GM21619 (cell line): ENCODE results near the gene PPP6R3.

ENCODE experiments used
- ATAC-seq: cut with Tn5 transposase; IDR thresholded peaks from one replicate; pipeline ENCODE4 v1.9.1; 2021; ENCODE audit not compliant: unreplicated experiment

The PPP6R3 gene

DNA sequence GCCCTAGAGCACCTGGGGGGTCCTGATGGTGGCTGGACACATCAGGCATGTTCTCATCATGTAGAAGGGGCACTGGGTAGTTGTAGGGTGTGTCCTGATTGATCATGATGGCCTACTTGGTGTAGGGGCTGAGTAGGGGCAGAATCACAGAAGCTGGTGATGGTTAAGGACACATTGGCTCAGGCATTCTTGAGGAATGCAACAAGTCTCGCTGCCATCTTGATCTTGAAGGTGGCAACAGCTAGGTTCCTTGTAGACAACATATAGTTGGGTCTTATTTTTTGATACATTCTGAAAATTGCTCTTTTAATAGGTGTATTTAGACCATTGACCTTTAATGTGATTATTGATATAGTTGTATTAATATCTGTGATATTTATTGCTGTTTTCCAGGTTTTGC, 28.1 kb downstream of the PPP6R3 start:
- ATAC-seq: no peak

DNA sequence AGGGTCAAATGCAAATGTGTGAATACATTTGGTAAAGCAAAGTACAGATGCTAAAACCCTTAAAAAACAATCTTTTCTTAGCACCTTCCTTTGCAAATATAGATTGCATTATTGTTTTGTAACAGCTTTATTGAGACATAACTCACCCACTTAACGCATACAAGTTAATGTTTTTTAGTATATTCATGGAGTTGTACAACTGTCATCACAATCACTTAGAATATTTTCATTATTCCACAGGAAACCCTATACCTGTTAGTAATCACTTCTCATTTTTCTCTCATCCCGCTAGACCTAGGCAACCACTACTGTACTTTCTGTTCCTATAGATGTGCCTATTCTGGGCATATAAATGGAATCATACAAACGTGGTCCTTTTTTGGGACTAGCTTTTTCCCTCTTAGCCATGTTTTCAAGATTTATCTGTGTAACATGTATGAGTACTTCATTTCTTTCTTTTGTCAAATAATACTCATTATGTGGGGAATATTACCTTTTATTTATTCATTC, 34.7 kb downstream of the PPP6R3 start:
- no peak for ATAC-seq

DNA sequence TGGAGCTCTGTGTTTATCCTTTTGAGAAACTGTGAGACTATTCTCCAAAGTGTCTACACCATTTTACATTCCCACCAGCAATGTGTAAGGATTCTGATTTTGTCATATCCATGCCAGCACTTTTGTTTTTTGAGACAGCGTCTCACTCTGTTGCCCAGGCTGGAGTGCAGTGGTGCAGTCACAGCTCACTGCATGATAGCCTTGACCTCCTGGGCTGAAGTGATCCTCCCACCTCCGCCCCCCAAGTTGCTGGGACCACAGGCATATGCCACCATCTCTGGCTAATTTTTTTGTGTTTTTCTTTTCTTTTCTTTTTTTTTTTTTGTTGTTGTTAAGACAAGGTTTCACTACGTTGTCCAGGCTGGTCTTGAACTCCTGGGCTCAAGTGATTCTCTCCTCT, 35.3 kb downstream of the PPP6R3 start:
- no peak for ATAC-seq

DNA sequence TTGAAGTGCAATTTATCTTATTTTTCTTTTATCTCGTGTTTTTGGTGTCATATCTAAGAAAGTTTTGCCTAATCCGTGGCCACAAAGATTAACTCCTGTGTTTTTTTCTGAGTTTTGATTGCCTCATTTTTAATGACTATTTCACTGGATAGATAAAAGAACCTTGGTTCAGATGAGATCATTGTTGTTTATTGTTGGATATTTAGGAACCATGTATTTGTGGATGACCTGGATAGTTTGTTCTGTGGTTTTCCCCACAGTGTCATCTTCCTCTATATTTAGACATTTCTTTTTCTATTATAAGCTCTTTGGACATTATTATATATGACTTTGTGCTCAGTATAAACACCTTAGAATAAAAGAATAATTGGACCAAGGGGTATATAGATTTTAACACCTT, 37.2 kb downstream of the PPP6R3 start:
- ATAC-seq: no peak

DNA sequence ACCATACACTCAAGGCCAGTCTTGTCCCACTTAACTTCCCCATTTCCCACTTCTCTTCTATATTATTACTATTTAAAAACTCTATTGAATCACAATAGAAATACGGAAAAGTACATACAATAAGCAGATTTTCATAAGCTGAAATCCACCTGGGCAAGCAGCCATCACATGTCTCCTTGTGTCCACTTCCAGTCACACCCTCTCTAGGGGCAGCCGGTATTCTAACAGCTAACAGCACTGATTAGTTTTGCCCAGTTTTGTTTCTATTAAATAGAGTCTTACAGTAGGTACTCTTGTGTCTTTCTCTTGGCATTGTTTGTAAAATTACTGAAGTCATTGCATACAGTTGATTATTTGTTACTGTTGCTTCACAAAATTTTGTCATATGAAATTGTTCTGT, 37.8 kb downstream of the PPP6R3 start:
- no peak for ATAC-seq

DNA sequence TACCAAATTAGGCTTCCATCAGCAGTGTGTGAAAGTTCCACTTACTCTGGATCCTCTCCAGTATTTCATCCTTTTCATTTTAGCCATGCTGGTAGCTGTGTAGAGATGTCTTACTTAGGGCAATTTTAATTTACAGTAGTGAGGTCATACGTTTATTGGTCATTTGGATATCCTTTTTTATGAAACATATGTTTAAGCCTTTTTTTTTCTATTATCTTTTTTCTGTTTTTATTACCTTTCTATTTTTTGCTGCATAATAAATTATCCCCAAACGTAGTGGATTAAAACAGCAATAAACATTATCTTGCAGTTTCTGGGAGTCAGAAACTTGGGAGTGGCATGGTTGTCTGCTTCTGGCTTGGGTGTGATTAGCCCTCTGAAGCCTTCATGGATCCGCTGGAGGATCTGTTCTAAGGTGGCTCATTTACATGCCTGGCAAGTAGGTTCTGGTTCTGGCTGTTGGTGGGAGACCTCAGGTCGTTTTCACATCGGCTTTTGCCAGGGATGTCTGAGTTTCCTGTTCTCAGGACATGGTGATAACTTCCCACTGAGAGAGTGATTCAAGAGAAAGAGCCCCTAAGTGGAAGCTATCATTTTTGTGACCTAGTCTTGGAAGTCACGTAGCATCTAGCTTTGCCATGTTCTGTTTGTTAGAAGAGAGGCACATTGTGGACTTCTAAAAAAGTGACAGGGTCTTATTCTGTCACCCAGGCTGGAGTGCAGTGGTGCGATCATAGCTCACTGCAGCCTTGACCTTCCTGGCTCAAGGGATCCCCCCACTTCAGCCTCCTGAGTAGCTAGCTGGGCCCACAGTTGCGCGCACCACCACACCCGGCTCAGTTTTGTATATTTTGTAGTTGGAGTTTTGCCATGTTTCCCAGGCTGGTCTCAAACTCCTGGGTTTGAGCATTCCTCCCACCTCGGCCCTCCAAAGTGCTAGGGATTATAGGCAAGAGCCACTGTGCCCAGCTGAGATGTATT, 38.6 kb downstream of the PPP6R3 start:
- no peak for ATAC-seq

- ATAC-seq: no peak
Measured at GRCh38 chr11:68500206-68500605, 39.7 kb downstream of the PPP6R3 start.

- no peak for ATAC-seq
Measured at GRCh38 chr11:68501813-68502212, 41.3 kb downstream of the PPP6R3 start.

GRCh38 chr11:68503251-68503687, 42.7 kb downstream of the PPP6R3 start:
- no peak for ATAC-seq

DNA sequence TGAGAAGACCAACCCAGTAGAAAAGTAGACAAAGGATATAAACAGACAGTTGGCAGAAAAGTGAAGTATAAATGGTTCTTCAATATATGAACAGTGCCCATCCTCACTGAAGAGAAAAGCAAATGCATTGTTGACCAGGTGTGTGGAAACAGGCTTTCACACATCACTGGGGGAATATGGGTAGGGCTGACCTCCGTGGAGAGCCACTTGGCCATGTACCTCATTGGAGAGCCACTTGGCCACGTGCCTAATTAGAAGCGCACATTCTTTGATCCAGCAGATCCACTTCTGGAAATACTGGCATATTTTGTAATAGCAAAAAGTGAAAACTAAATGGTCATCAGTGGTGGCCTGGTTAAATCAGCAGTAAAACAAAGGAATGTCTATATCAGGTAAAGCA, 43.2 kb downstream of the PPP6R3 start:
- ATAC-seq: no peak

- ATAC-seq: no peak
Measured at GRCh38 chr11:68504432-68505066, 44.0 kb downstream of the PPP6R3 start.

DNA sequence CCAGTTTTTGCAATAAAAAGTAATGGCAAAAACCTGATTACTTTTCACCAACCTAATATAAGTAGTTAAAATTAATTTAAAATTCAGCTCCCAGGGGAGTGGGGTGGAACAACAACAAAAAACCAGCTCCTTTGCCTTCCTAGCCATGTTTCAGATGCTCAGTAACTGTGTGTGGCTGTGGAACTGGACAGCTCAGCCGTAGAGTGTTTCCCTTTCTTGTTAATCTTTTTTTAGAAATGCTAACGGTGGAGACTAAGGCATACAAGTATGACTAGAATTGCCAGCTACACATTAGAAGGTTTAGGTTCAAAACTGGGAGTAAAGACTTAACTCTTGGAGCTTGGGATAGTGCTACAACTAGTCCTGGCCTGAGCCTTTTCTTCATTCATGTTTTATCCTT, 45.0 kb downstream of the PPP6R3 start:
- ATAC-seq: no peak

DNA sequence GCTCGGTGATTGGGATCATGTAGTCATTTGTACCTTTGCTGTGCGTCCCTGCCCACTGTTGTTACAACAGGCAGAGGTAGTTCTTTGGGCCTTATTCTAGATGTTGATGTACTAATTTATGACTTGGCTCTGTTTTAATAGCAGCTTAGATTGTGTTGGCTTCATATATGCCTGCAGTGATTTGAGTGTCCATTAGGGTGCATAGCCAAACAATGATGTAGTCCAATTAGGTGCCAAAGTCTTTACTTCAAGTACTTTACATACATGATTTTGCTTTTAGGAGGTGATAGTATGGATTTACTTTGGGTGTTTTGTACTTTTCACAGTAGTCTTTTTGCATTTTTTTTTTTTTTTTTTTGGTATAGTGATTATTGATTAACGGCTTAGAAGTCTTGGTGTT, 46.4 kb downstream of the PPP6R3 start:
- ATAC-seq: no peak

DNA sequence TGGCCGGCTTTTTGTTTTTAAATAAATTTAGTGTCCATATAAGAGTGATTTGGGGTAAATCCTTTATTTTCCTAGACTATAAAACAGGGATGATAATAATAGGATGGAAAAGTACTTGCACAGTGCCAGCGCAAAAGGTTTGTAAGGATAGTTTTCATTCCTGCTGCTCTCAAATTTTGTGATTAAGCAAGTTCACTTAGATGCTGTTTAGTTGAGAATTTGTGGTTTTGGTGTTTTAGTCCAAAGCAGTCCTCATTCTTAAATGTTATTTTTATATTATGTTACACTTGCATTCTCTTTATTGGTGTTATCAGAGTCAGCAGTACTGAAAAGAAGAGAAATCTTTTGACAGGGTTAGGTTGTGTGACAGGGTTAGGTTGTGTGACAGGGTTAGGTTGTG, 47.9 kb downstream of the PPP6R3 start:
- no peak for ATAC-seq

- ATAC-seq: no peak
Measured at GRCh38 chr11:68509066-68509465, 48.5 kb downstream of the PPP6R3 start.

GRCh38 chr11:68513930-68514487, 53.5 kb downstream of the PPP6R3 start:
- no peak for ATAC-seq

- no peak for ATAC-seq
Measured at GRCh38 chr11:68517121-68517741, 56.7 kb downstream of the PPP6R3 start.

GRCh38 chr11:68518191-68518590, 57.6 kb downstream of the PPP6R3 start:
- ATAC-seq: no peak

- ATAC-seq: no peak
Measured at GRCh38 chr11:68521969-68522652, 61.6 kb downstream of the PPP6R3 start.

GRCh38 chr11:68523033-68523432, 62.5 kb downstream of the PPP6R3 start:
- no peak for ATAC-seq

DNA sequence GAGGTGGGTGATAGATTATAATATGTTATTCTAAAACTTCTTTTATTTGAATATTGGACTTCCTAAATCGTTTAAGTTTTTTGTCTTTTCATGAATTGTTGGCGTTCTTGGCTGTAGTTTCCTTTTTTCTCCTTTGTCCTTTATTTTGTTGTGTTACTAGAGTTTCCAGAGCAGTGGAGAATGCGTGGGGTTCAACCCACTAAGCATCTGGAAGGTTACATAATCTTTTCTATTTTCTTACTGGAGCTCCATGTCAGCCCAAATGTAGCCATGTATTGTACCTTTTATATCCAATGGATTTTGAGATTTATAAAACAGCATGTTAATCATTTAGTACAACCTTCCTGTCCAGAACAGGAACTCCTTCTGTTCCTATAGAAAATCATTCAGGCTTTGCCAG, 63.2 kb downstream of the PPP6R3 start:
- no peak for ATAC-seq
